GM12891 (cell line): Measurements from ENCODE around the gene SDHB.

Source experiments
- POLR2A ChIP-seq: IDR thresholded peaks from 2 replicates; pipeline ENCODE4 v1.6.1; 2011; ENCODE audit warnings: low read depth, low read length, control low read depth
- POLR2AphosphoS5 ChIP-seq: IDR thresholded peaks from 2 replicates; pipeline ENCODE4 v1.6.1; 2011; ENCODE audit warnings: low read depth, low read length, control low read depth

GRCh38 chr1:16973215-16973614 is 80.6 kb downstream of the SDHB start:
- no peak for TF ChIP-seq POLR2AphosphoS5
- TF ChIP-seq POLR2A, result no peak
